Neural cell (in vitro differentiated cells): Measurements from ENCODE around the gene ACTN2.

Experiments used
- EP300 ChIP-seq: fragments of 450-650 bp; conservative IDR thresholded peaks from 2 replicates; pipeline ENCODE4 v1.6.1; 2014; ENCODE audit warnings: antibody characterized with exemption, mild to moderate bottlenecking, moderate library complexity; ENCODE audit not compliant: poor library complexity, severe bottlenecking
- EZH2 ChIP-seq: fragments of 200-600, 300-800 bp; shearing (Covaris generic), sonication (generic); IDR thresholded peaks from 2 replicates; pipeline ENCODE4 v1.6.1; 2014; ENCODE audit warnings: antibody characterized with exemption, low read length, borderline replicate concordance, mild to moderate bottlenecking; ENCODE audit not compliant: insufficient read depth, poor library complexity, severe bottlenecking
- MXI1 ChIP-seq: fragments of 450-650 bp; conservative IDR thresholded peaks from 2 replicates; pipeline ENCODE4 v1.6.1; 2014; ENCODE audit warnings: antibody characterized with exemption, mild to moderate bottlenecking; ENCODE audit not compliant: poor library complexity, severe bottlenecking
- POLR2AphosphoS5 ChIP-seq: IDR thresholded peaks from 2 replicates; pipeline ENCODE4 v1.6.1; 2012
- SMC3 ChIP-seq: fragments of 450-650 bp; conservative IDR thresholded peaks from 2 replicates; pipeline ENCODE4 v1.6.1; 2014; ENCODE audit warnings: antibody characterized with exemption, mild to moderate bottlenecking, moderate library complexity; ENCODE audit not compliant: poor library complexity
- TAF1 ChIP-seq: IDR thresholded peaks from 2 replicates; pipeline ENCODE4 v1.6.1; 2012; ENCODE audit warnings: low read depth
- TF ChIP-seq, protein P1 (sequence below): IDR thresholded peaks from 2 replicates; pipeline ENCODE4 v1.6.1; 2012; ENCODE audit warnings: borderline replicate concordance
- TF ChIP-seq, protein P2 (sequence below): fragments of 450-650 bp; IDR thresholded peaks from 2 replicates; pipeline ENCODE4 v1.5.1; 2014; ENCODE audit warnings: antibody characterized with exemption, mild to moderate bottlenecking, moderate library complexity; ENCODE audit not compliant: poor library complexity, severe bottlenecking

DNA sequence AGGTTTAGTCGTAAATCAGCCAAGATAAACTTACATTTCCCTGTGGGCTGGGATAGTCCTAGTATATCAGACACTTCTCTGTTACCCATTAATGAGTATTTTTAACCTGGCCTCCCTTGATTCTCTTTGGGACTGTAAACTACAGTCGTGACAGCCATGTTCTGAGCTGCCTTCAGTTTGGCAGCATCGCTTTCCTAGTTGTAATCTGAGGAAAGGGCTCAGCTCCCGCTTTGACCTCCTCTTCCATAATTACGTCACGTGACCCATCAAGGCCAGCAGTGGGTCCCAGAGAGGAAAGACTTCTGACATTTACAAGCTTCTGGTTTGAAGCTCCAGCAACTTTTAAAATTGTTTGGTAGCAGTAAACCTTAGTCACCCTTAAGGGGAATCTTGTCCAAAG, 74.2 kb downstream of the ACTN2 start:
- TF ChIP-seq EP300 = no peak
- TF ChIP-seq, protein P1, sequence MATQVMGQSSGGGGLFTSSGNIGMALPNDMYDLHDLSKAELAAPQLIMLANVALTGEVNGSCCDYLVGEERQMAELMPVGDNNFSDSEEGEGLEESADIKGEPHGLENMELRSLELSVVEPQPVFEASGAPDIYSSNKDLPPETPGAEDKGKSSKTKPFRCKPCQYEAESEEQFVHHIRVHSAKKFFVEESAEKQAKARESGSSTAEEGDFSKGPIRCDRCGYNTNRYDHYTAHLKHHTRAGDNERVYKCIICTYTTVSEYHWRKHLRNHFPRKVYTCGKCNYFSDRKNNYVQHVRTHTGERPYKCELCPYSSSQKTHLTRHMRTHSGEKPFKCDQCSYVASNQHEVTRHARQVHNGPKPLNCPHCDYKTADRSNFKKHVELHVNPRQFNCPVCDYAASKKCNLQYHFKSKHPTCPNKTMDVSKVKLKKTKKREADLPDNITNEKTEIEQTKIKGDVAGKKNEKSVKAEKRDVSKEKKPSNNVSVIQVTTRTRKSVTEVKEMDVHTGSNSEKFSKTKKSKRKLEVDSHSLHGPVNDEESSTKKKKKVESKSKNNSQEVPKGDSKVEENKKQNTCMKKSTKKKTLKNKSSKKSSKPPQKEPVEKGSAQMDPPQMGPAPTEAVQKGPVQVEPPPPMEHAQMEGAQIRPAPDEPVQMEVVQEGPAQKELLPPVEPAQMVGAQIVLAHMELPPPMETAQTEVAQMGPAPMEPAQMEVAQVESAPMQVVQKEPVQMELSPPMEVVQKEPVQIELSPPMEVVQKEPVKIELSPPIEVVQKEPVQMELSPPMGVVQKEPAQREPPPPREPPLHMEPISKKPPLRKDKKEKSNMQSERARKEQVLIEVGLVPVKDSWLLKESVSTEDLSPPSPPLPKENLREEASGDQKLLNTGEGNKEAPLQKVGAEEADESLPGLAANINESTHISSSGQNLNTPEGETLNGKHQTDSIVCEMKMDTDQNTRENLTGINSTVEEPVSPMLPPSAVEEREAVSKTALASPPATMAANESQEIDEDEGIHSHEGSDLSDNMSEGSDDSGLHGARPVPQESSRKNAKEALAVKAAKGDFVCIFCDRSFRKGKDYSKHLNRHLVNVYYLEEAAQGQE = no peak
- TF ChIP-seq, protein P2, sequence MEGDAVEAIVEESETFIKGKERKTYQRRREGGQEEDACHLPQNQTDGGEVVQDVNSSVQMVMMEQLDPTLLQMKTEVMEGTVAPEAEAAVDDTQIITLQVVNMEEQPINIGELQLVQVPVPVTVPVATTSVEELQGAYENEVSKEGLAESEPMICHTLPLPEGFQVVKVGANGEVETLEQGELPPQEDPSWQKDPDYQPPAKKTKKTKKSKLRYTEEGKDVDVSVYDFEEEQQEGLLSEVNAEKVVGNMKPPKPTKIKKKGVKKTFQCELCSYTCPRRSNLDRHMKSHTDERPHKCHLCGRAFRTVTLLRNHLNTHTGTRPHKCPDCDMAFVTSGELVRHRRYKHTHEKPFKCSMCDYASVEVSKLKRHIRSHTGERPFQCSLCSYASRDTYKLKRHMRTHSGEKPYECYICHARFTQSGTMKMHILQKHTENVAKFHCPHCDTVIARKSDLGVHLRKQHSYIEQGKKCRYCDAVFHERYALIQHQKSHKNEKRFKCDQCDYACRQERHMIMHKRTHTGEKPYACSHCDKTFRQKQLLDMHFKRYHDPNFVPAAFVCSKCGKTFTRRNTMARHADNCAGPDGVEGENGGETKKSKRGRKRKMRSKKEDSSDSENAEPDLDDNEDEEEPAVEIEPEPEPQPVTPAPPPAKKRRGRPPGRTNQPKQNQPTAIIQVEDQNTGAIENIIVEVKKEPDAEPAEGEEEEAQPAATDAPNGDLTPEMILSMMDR = no peak
- TF ChIP-seq POLR2AphosphoS5 = no peak
- no peak for TF ChIP-seq EZH2
- no peak for TF ChIP-seq TAF1
- no peak for TF ChIP-seq MXI1
- no peak for TF ChIP-seq SMC3
